H1 (cell line): ENCODE measurements around the gene DOCK8. TPM values are rescaled to one million over a fixed set of nuclear protein-coding genes. Genes with fewer than 3 reads are reported as not detected.

Experiments
- CTCF ChIA-PET: fragments of 300-600 bp; sonication (Branson Sonifier 250); formaldehyde crosslinking; loops from one replicate; lab custom pipeline; 2021; ENCODE audit not compliant: partially characterized antibody; lab: Charles Lee
- POLR2A ChIA-PET: fragments of 300-600 bp; sonication (Branson Sonifier 250); formaldehyde crosslinking; loops from one replicate; lab custom pipeline; 2021; ENCODE audit warnings: inconsistent platforms; ENCODE audit not compliant: partially characterized antibody; lab: Charles Lee
- DNase-seq, 2 experiments: peaks; one replicate each; pipeline versions ENCODE4 v3.0.0 to v3.0.0-alpha.2; 2010 to 2022; ENCODE audit warnings: low spot score in 2 of 2, low read depth in 1 of 2, mixed read lengths in 1 of 2
- FAIRE-seq: peaks from 2 replicates; lab custom pipeline; 2011; peaks lifted over from hg19 to GRCh38; lab: Jason Lieb, UNC
- H2AFZ ChIP-seq: 2 replicates; pipeline ENCODE4 v1.8.1; 2012; ENCODE audit warnings: low read length, inconsistent platforms
- H2AK5ac ChIP-seq: 2 replicates; pipeline ENCODE4 v1.6.1; 2013; ENCODE audit warnings: low read depth, low read length
- H2BK120ac ChIP-seq: replicated peaks from 2 replicates; pipeline ENCODE3; 2013; ENCODE audit warnings: low read depth, low read length, inconsistent platforms
- H2BK12ac ChIP-seq: 2 replicates; pipeline ENCODE4 v1.6.1; 2013; ENCODE audit warnings: low read depth, low read length
- H2BK15ac ChIP-seq: 2 replicates; pipeline ENCODE4 v1.6.1; 2013; ENCODE audit warnings: low read length
- H2BK20ac ChIP-seq: 2 replicates; pipeline ENCODE4 v1.6.1; 2013; ENCODE audit warnings: low read length
- H2BK5ac ChIP-seq: 2 replicates; pipeline ENCODE4 v1.6.1; 2013; ENCODE audit warnings: low read depth, low read length
- H3K14ac ChIP-seq: 2 replicates; pipeline ENCODE4 v1.6.1; 2013; ENCODE audit warnings: inconsistent platforms; ENCODE audit not compliant: insufficient read length
- H3K18ac ChIP-seq: 2 replicates; pipeline ENCODE4 v1.6.1; 2013; ENCODE audit warnings: low read length; ENCODE audit errors: extremely low read depth
- H3K23ac ChIP-seq: 2 replicates; pipeline ENCODE4 v1.6.1; 2013; ENCODE audit warnings: inconsistent platforms; ENCODE audit not compliant: insufficient read length
- H3K23me2 ChIP-seq: 2 replicates; pipeline ENCODE4 v1.6.1; 2013; ENCODE audit warnings: low read depth, low read length
- H3K27ac ChIP-seq: 2 replicates; pipeline ENCODE4 v1.6.1; 2011; ENCODE audit warnings: low read depth, low read length, inconsistent platforms
- H3K27me3 ChIP-seq, 4 experiments: replicated peaks in 1 of 4; 1 replicate in 1 of 4; 2 replicates in 3 of 4; pipeline versions ENCODE4 v1.6.1 to v1.8.1; 2011 to 2013; ENCODE audit warnings: low read length in 3 of 4, mild to moderate bottlenecking in 3 of 4, inconsistent platforms in 2 of 4, mixed read lengths in 2 of 4, moderate library complexity in 1 of 4; ENCODE audit not compliant: control insufficient read depth in 3 of 4, insufficient read depth in 3 of 4; ENCODE audit errors: extremely low read depth in 1 of 4
- H3K36me3 ChIP-seq, 4 experiments: 2 replicates each; pipeline versions ENCODE4 v1.6.1 to v1.8.1; 2011 to 2013; ENCODE audit warnings: mild to moderate bottlenecking in 4 of 4, low read length in 3 of 4, moderate library complexity in 2 of 4, control low read depth in 1 of 4, inconsistent platforms in 1 of 4; ENCODE audit not compliant: insufficient read depth in 4 of 4, control insufficient read depth in 2 of 4
- H3K4ac ChIP-seq: replicated peaks from 2 replicates; pipeline ENCODE3; 2013; ENCODE audit warnings: low read length, low read depth, mixed read lengths, inconsistent platforms; ENCODE audit not compliant: insufficient read length
- H3K4me1 ChIP-seq, 4 experiments: replicated peaks in 1 of 4; 1 replicate in 1 of 4; 2 replicates in 3 of 4; pipeline versions ENCODE4 v1.6.1 to v1.8.1; 2011 to 2013; ENCODE audit warnings: low read length in 3 of 4, inconsistent platforms in 2 of 4, mixed read lengths in 1 of 4; ENCODE audit not compliant: insufficient read depth in 4 of 4, control insufficient read depth in 3 of 4
- H3K4me2 ChIP-seq, 2 experiments: 2 replicates each; pipeline versions ENCODE4 v1.6.1 to v1.8.1; 2011 to 2013; ENCODE audit warnings: low read depth in 2 of 2, low read length in 2 of 2, control low read depth in 1 of 2, inconsistent platforms in 1 of 2, mild to moderate bottlenecking in 1 of 2; ENCODE audit not compliant: insufficient read depth in 1 of 2
- H3K4me3 ChIP-seq, 4 experiments: fragments of 200-600, 300-600 bp in 1 of 4; sonication (generic), shearing (Covaris generic), sonication (Bioruptor Twin) in 1 of 4; 2 replicates each; pipeline versions ENCODE4 v1.5.1 to v1.8.1; 2011 to 2016; ENCODE audit warnings: low read length in 4 of 4, low read depth in 3 of 4, control low read depth in 2 of 4, inconsistent platforms in 2 of 4, mild to moderate bottlenecking in 2 of 4, mixed read lengths in 1 of 4, moderate library complexity in 1 of 4; ENCODE audit not compliant: insufficient read depth in 2 of 4; ENCODE audit errors: extremely low read depth in 1 of 4
- H3K56ac ChIP-seq: replicated peaks from 2 replicates; pipeline ENCODE3; 2013; ENCODE audit warnings: low read depth, mild to moderate bottlenecking, mixed read lengths, low read length, inconsistent platforms; ENCODE audit not compliant: insufficient read length
- H3K79me1 ChIP-seq: 2 replicates; pipeline ENCODE4 v1.6.1; 2013; ENCODE audit warnings: low read depth, low read length, control low read depth
- H3K79me2 ChIP-seq, 2 experiments: 2 replicates each; pipeline versions ENCODE4 v1.6.1 to v1.8.1; 2012 to 2013; ENCODE audit warnings: low read length in 2 of 2, mild to moderate bottlenecking in 2 of 2, inconsistent platforms in 1 of 2; ENCODE audit not compliant: insufficient read depth in 2 of 2, control insufficient read depth in 1 of 2
- H3K9ac ChIP-seq, 4 experiments: replicated peaks in 1 of 4; 1 replicate in 1 of 4; 2 replicates in 3 of 4; pipeline versions ENCODE4 v1.6.1 to v1.8.1; 2011 to 2013; ENCODE audit warnings: low read depth in 3 of 4, low read length in 3 of 4, control low read depth in 2 of 4, mild to moderate bottlenecking in 2 of 4, moderate library complexity in 2 of 4, inconsistent platforms in 1 of 4; ENCODE audit errors: extremely low read depth in 1 of 4
- H3K9me3 ChIP-seq, 2 experiments: 2 replicates each; pipeline versions ENCODE4 v1.6.1 to v1.8.1; 2012 to 2013; ENCODE audit warnings: mild to moderate bottlenecking in 2 of 2, moderate library complexity in 2 of 2, control low read depth in 1 of 2, inconsistent platforms in 1 of 2, low read depth in 1 of 2, low read length in 1 of 2, mixed read lengths in 1 of 2; ENCODE audit not compliant: insufficient read depth in 2 of 2
- H4K20me1 ChIP-seq, 2 experiments: replicated peaks in 1 of 2; 2 replicates each; pipeline versions ENCODE3 to v1.8.1; 2011 to 2013; ENCODE audit warnings: inconsistent platforms in 2 of 2, low read length in 2 of 2, mild to moderate bottlenecking in 1 of 2; ENCODE audit not compliant: insufficient read depth in 2 of 2, control insufficient read depth in 1 of 2
- H4K5ac ChIP-seq: 2 replicates; pipeline ENCODE4 v1.6.1; 2013; ENCODE audit warnings: low read length, low read depth, mixed read lengths, inconsistent platforms; ENCODE audit not compliant: insufficient read length
- H4K8ac ChIP-seq: 2 replicates; pipeline ENCODE4 v1.8.0; 2013; ENCODE audit warnings: mild to moderate bottlenecking, moderate library complexity, low read length, inconsistent platforms; ENCODE audit not compliant: insufficient read depth; ENCODE audit errors: extremely low read depth
- H4K91ac ChIP-seq: replicated peaks from 2 replicates; pipeline ENCODE3; 2013; ENCODE audit warnings: low read length, mixed read lengths, inconsistent platforms; ENCODE audit not compliant: insufficient read length
- BACH1 ChIP-seq: IDR thresholded peaks from 2 replicates; pipeline ENCODE4 v1.6.1; 2012; ENCODE audit warnings: low read length, improper control_type of control experiment
- CBX8 ChIP-seq: fragments of 300-800, 300-1000 bp; sonication (generic); IDR thresholded peaks from 2 replicates; pipeline ENCODE4 v1.7.1; 2016; ENCODE audit warnings: low read depth, low read length, borderline replicate concordance
- CEBPB ChIP-seq: IDR thresholded peaks from 2 replicates; pipeline ENCODE4 v1.6.1; 2012; ENCODE audit warnings: low read depth, low read length
- HDAC6 ChIP-seq: IDR thresholded peaks from one replicate; pipeline ENCODE4 v1.7.1; 2012; ENCODE audit warnings: low read depth, mild to moderate bottlenecking, inconsistent platforms, low read length, moderate library complexity
- MAFK ChIP-seq: IDR thresholded peaks from 2 replicates; pipeline ENCODE4 v1.6.1; 2012; ENCODE audit warnings: low read depth, mild to moderate bottlenecking, improper control_type of control experiment, low read length
- TEAD4 ChIP-seq: IDR thresholded peaks from 2 replicates; pipeline ENCODE4 v1.6.1; 2012; ENCODE audit warnings: low read depth, low read length, inconsistent platforms, mixed read lengths
- WGBS, 2 experiments: shearing (Covaris generic) in 1 of 2; methylation state at CpG; one replicate each; pipeline versions ENCODE4 v1.1.6 to v1.1.7; 2013 to 2015; ENCODE audit warnings: low lambda C conversion rate in 2 of 2, mixed read lengths in 2 of 2, inconsistent platforms in 1 of 2, low coverage in 1 of 2, missing lambda C conversion rate in 1 of 2; ENCODE audit not compliant: insufficient replicate concordance in 2 of 2, insufficient coverage in 1 of 2, insufficient read length in 1 of 2; ENCODE audit errors: extremely low coverage in 1 of 2, missing lambda C conversion rate in 1 of 2; 5-methylcytosine and 5-hydroxymethylcytosine counted together
- polyA plus RNA-seq, 7 experiments: library from polyadenylated mRNA; depleted of rRNA in 3 of 7; stranded (reverse) in 5 of 7; unstranded in 2 of 7; fragments of >200 nt in 5 of 7; fragments of 200-250 nt in 2 of 7; gene quantifications; 1 replicate in 5 of 7; 2 replicates in 1 of 7; 4 replicates in 1 of 7; pipeline versions ENCODE4 v1.2.1 to v1.2.3, GENCODE V29; 2011 to 2013; ENCODE audit warnings: missing spikeins in 2 of 7, mixed read lengths in 2 of 7
- total RNA-seq: library from RNA; stranded (reverse); fragmentation: NEBNext Ultra II Directional; extraction: Animal tissue kit (Norgen Biotek cat#: 25700); gene quantifications from 2 replicates; pipeline ENCODE4 v1.2.1, GENCODE V29; 2021

DOCK8 gene
- total and polyA plus RNA-seq, 2 of the 8 experiments (the other 6 are each of a cell fraction or from before 2014, with no cell fraction given) = 0.57 to 2.0 TPM

GRCh38 chr9:453832-454231, 239.2 kb downstream of the DOCK8 start:
- H3K18ac ChIP-seq = no peak overlapping the region
- no peak overlapping the region for H2BK120ac ChIP-seq
- H4K8ac ChIP-seq = no peak overlapping the region
- H3K79me2 ChIP-seq = no peaks in the 10 kb centered on the region
- H3K9ac ChIP-seq = no peak overlapping the region
- H2BK15ac ChIP-seq = no peak overlapping the region
- no peak overlapping the region for H2AFZ ChIP-seq
- H3K27ac ChIP-seq = no peak overlapping the region
- no peak overlapping the region for H3K4me2 ChIP-seq
- no peak overlapping the region for H2BK5ac ChIP-seq
- no peak overlapping the region for H2AK5ac ChIP-seq
- no peak overlapping the region for H3K4me3 ChIP-seq
- POLR2A ChIA-PET = no interaction called here
- no peaks in the 10 kb centered on the region for H3K79me1 ChIP-seq
- no peaks in the 10 kb centered on the region for H3K4me1 ChIP-seq
- H2BK12ac ChIP-seq = no peak overlapping the region
- 95% methylated on average over 3 of the region's 3 CpGs; no CpG with 5 or more reads in 1 of the 2 experiments for WGBS, 2 experiments
- no peak overlapping the region for H3K4ac ChIP-seq
- FAIRE-seq (no peak), DNase-seq (no peak)
- no peak overlapping the region for H3K14ac ChIP-seq
- no peak overlapping the region for H2BK20ac ChIP-seq
- no peaks in the 10 kb centered on the region for H3K9me3 ChIP-seq
- no peaks in the 10 kb centered on the region for H4K20me1 ChIP-seq
- no peaks in the 10 kb centered on the region for H3K27me3 ChIP-seq
- H4K5ac ChIP-seq = no peak overlapping the region
- no peak overlapping the region for H3K23ac ChIP-seq
- H3K36me3 ChIP-seq = no peaks in the 10 kb centered on the region
- CTCF ChIA-PET = no interaction called here
- no peak overlapping the region for H3K56ac ChIP-seq
- H3K23me2 ChIP-seq = no peaks in the 10 kb centered on the region
- no peak overlapping the region for H4K91ac ChIP-seq
- no peak for TF ChIP-seq MAFK
- TF ChIP-seq BACH1 = no peak
- no peak for TF ChIP-seq TEAD4
- no peak for TF ChIP-seq HDAC6
- TF ChIP-seq CBX8 = no peak
- TF ChIP-seq CEBPB = no peak
